PC-9 (cell line): ENCODE results near the gene SLC49A4. TPM values are rescaled to one million over a fixed set of nuclear protein-coding genes. Genes with fewer than 3 reads are reported as not detected.
A peak's percentile ranks its signal among the peaks of the same experiment; 100 is the strongest.

Experiments used
- BruUV-seq: library from RNA; stranded (reverse); fragments of 400-500 nt; replicated peaks from 2 replicates; lab custom pipeline; 2021; lab: Mats Ljungman, UMichigan
- CTCF ChIA-PET: fragments of 300-600 bp; sonication (Branson Sonifier 250); formaldehyde crosslinking; loops from one replicate; lab custom pipeline; 2022; ENCODE audit warnings: antibody characterized with exemption; lab: Charles Lee
- POLR2A ChIA-PET: fragments of 300-600 bp; sonication (Branson Sonifier 250); formaldehyde crosslinking; loops from one replicate; lab custom pipeline; 2022; ENCODE audit warnings: antibody characterized with exemption; ENCODE audit not compliant: unreplicated experiment; lab: Charles Lee
- DNase-seq, 2 experiments: peaks; one replicate each; pipeline versions ENCODE4 v3.0.0 to v3.0.0-alpha.2; 2015 to 2022; ENCODE audit warnings: mixed read lengths in 1 of 2
- H2AFZ ChIP-seq: fragments of 200-600 bp; sonication (generic); 2 replicates; pipeline ENCODE4 v1.8.1; 2017; ENCODE audit warnings: antibody characterized with exemption
- H3F3A ChIP-seq: fragments of 200-600 bp; sonication (generic); 2 replicates; pipeline ENCODE4 v1.8.1; 2017; ENCODE audit warnings: antibody characterized with exemption, mild to moderate bottlenecking, low read depth; ENCODE audit not compliant: insufficient read depth
- H3K27ac ChIP-seq: fragments of 200-600 bp; sonication (generic); 2 replicates; pipeline ENCODE4 v1.6.1; 2016; ENCODE audit warnings: mixed run types
- H3K27me3 ChIP-seq: fragments of 200-600 bp; sonication (generic); 2 replicates; pipeline ENCODE4 v1.6.1; 2016; ENCODE audit warnings: low read depth, mixed run types; ENCODE audit not compliant: insufficient read depth
- H3K36me3 ChIP-seq: fragments of 200-600 bp; sonication (generic); 2 replicates; pipeline ENCODE4 v1.6.1; 2016; ENCODE audit warnings: low read depth, mixed run types
- H3K4me1 ChIP-seq: fragments of 200-600 bp; sonication (generic); replicated peaks from 2 replicates; pipeline ENCODE4 v1.6.1; 2016; ENCODE audit warnings: mixed run types; ENCODE audit not compliant: insufficient read depth
- H3K4me2 ChIP-seq: fragments of 200-600 bp; sonication (generic); 2 replicates; pipeline ENCODE4 v1.6.1; 2017; ENCODE audit warnings: mixed run types
- H3K4me3 ChIP-seq: fragments of 200-600 bp; sonication (generic); 2 replicates; pipeline ENCODE4 v1.6.1; 2016; ENCODE audit warnings: mixed run types
- H3K79me2 ChIP-seq: fragments of 200-600 bp; sonication (generic); 2 replicates; pipeline ENCODE4 v1.6.1; 2017; ENCODE audit warnings: low read depth, mixed run types
- H3K9me2 ChIP-seq: fragments of 200-600 bp; sonication (generic); 2 replicates; pipeline ENCODE4 v1.8.1; 2017; ENCODE audit warnings: mild to moderate bottlenecking; ENCODE audit not compliant: insufficient read depth
- H3K9me3 ChIP-seq: fragments of 200-600 bp; sonication (generic); 2 replicates; pipeline ENCODE4 v1.8.1; 2016; ENCODE audit warnings: low read depth; ENCODE audit not compliant: insufficient read depth
- H4K20me1 ChIP-seq: fragments of 200-600 bp; sonication (generic); 2 replicates; pipeline ENCODE4 v1.8.1; 2017; ENCODE audit not compliant: insufficient read depth
- CTCF ChIP-seq: fragments of 200-600 bp; sonication (generic); conservative IDR thresholded peaks from 2 replicates; pipeline ENCODE4 v1.6.1; 2017; ENCODE audit warnings: mixed run types, antibody characterized with exemption, mild to moderate bottlenecking, moderate library complexity
- EZH2 ChIP-seq: fragments of 200-600 bp; sonication (generic); IDR thresholded peaks from 2 replicates; pipeline ENCODE4 v1.8.0; 2017; ENCODE audit warnings: antibody characterized with exemption, low read depth
- intact Hi-C: fragments of 100-400 bp; cut with micrococcal nuclease; formaldehyde crosslinking; loops from one replicate; pipeline ENCODE4 v1.10.0; 2022; ENCODE audit not compliant: unreplicated experiment
- total RNA-seq: library from RNA; stranded (reverse); gene quantifications from 2 replicates; pipeline ENCODE4 v1.2.3, GENCODE V29; 2021

The SLC49A4 gene
- total RNA-seq, 1 experiment from 2014 or later: 24.0 TPM

- no peaks in the 10 kb centered on the region for H3F3A ChIP-seq
- H3K79me2 ChIP-seq: no peaks in the 10 kb centered on the region
- no peaks in the 10 kb centered on the region for H3K9me3 ChIP-seq
- H2AFZ ChIP-seq: no peak overlapping the region
- no peaks in the 10 kb centered on the region for H3K4me1 ChIP-seq
- no peaks in the 10 kb centered on the region for H3K27me3 ChIP-seq
- BruUV-seq: no TSS peak
- H3K27ac ChIP-seq: no peak overlapping the region
- no peak overlapping the region for H3K4me3 ChIP-seq
- no peaks in the 10 kb centered on the region for H3K9me2 ChIP-seq
- CTCF ChIA-PET: no interaction called here
- POLR2A ChIA-PET: no interaction called here
- intact Hi-C loops: no loop called here
- DNase-seq: no peak
- no peak overlapping the region for H3K4me2 ChIP-seq
- no peak for TF ChIP-seq CTCF
- TF ChIP-seq EZH2: no peak
- no peaks in the 10 kb centered on the region for H4K20me1 ChIP-seq
- no peaks in the 10 kb centered on the region for H3K36me3 ChIP-seq
Measured at GRCh38 chr3:122816587-122816986, 21.7 kb downstream of the SLC49A4 start.

GRCh38 chr3:122824465-122825381 is 29.9 kb downstream of the SLC49A4 start:
- intact Hi-C loops: no loop called here
- peak in 1 of 2 experiments; percentile 48 for DNase-seq
- CTCF ChIA-PET: no interaction called here

GRCh38 chr3:122825460-122825859 is 30.6 kb downstream of the SLC49A4 start:
- no peak for DNase-seq
- Histone ChIP-seq H3K4me3 (no peak overlapping the region), H3K9me3 (no peaks in the 10 kb centered on the region), H2AFZ (no peak overlapping the region), H3K9me2 (no peaks in the 10 kb centered on the region), H4K20me1 (no peaks in the 10 kb centered on the region), H3K4me2 (no peak overlapping the region), H3K36me3 (no peaks in the 10 kb centered on the region), H3K79me2 (no peaks in the 10 kb centered on the region), H3F3A (no peaks in the 10 kb centered on the region), H3K27me3 (no peaks in the 10 kb centered on the region), H3K27ac (no peak overlapping the region), H3K4me1 (no peaks in the 10 kb centered on the region)
- TF ChIP-seq CTCF (no peak), EZH2 (no peak)
- intact Hi-C loops: no loop called here
- no TSS peak for BruUV-seq
- CTCF ChIA-PET: no interaction called here
- POLR2A ChIA-PET: interaction anchor here (0.6 kb wide), 1 partner anchor 746 kb away, joined by 4 read pairs; no protein-coding TSS in a partner anchor

More at GRCh38 chr3:122824465-122825381, 29.9 kb downstream of the SLC49A4 start:
- Histone ChIP-seq H2AFZ (no peak overlapping the region), H3K4me3 (no peak overlapping the region), H3K79me2 (no peaks in the 10 kb centered on the region), H3K4me1 (no peaks in the 10 kb centered on the region), H3K9me2 (no peaks in the 10 kb centered on the region), H3K27me3 (no peaks in the 10 kb centered on the region), H3K4me2 (no peak overlapping the region), H3K27ac (no peak overlapping the region), H4K20me1 (no peaks in the 10 kb centered on the region), H3F3A (no peaks in the 10 kb centered on the region), H3K9me3 (no peaks in the 10 kb centered on the region), H3K36me3 (no peaks in the 10 kb centered on the region)
- TF ChIP-seq EZH2 (no peak), CTCF (no peak)
- no TSS peak for BruUV-seq
- POLR2A ChIA-PET: interaction anchor here (0.6 kb wide), 2 partner anchors 747 to 872 kb away, joined by 4 to 5 read pairs; no protein-coding TSS in a partner anchor
